Activated CD4-positive, CD25-positive, alpha-beta regulatory T cell treated with anti-CD3 and anti-CD28 coated beads, Interleukin-2, amount 50 U/mL, for 16 hours (primary cell): ENCODE data around the gene COA7.

Experiments used
- DNase-seq: peaks from one replicate; pipeline ENCODE4 v3.0.0-alpha.2; 2020; ENCODE audit warnings: low read depth, low spot score

The COA7 gene

DNA sequence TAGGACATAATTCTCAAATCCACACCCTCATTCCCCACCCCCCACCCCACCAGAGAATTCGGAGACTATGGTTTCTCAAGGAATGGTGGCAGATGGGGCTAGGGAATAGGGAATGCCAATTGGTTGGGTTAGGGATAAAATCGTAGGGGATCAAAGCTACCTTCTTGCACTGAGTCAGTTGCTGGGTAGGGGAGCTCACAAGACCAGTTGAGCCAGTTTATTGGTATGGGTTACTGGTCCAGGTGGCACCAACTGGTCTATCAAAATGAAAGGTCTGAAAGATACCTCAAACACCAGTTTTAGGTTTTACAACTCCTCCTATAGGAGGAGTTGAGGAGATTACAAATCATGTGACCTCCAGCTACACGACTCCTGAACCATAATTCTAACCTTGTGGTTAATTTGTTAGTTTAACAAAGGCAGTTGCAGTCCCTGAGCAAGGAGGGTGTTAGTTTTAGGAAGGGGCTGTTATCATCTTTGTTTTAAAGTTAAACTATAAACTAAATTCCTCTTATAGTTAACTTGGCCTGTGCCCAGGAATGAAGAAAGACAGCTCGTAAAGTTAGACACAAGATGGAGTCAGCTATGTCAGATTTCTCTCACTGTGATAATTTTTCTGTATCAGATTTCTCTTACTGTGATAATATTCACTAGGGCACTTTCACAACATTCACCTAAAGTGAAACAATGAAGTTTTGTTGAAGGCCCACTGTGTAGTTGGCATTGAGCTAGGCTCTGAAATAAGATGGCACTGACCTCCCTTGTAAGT lies 62.6 kb downstream of the COA7 start:
- no peak for DNase-seq
